ENCODE results near the gene VTI1A. TPM values are rescaled to one million over a fixed set of nuclear protein-coding genes. Genes with fewer than 3 reads are reported as not detected.

The VTI1A gene
- total RNA-seq, 6 experiments from 2014 or later: 11.2 to 26.2 (median 12.3) TPM

- ATAC-seq (peak in 1 of 4 donors; percentile 7), DNase-seq (no peak)
- Histone ChIP-seq H3K27me3 (no peaks in the 10 kb centered on the region), H3K27ac (no peak overlapping the region), H3K4me3 (no peak overlapping the region), H3K36me3 (no peaks in the 10 kb centered on the region), H3K4me1 (peaks cover 0 to 21% (median 10%) of the 10 kb centered on the region in 4 donors), H3K9me3 (no peaks in the 10 kb centered on the region)
- TF ChIP-seq POLR2A (IDR thresholded peaks at IDR 0.05) (no peak), CTCF (IDR thresholded peaks at IDR 0.05) (no peak)
- 79% methylated on average over 3 of the region's 3 CpGs for WGBS (ENCODE audit: insufficient coverage, low coverage, low lambda C conversion rate, missing lambda C conversion rate)
- intact Hi-C loops (cut with DNase I): no loop called here
These were observed 285.4 kb downstream of the VTI1A start for GRCh38 chr10:112732277-112732921.

- no peak for TF ChIP-seq CTCF (IDR thresholded peaks at IDR 0.05)
- no peak for TF ChIP-seq POLR2A (IDR thresholded peaks at IDR 0.05)
- Histone ChIP-seq H3K36me3 (no peaks in the 10 kb centered on the region), H3K27ac (no peak overlapping the region), H3K27me3 (no peaks in the 10 kb centered on the region), H3K4me1 (peaks cover 0 to 15% (median 3%) of the 10 kb centered on the region in 4 donors), H3K4me3 (no peak overlapping the region), H3K9me3 (no peaks in the 10 kb centered on the region)
- 51% methylated on average over 4 of the region's 4 CpGs for WGBS (ENCODE audit: insufficient coverage, low coverage, low lambda C conversion rate, missing lambda C conversion rate)
- intact Hi-C loops (cut with DNase I): no loop called here
- ATAC-seq (no peak), DNase-seq (no peak)
These were observed 288.2 kb downstream of the VTI1A start for GRCh38 chr10:112735041-112735695.

- ATAC-seq (no peak), DNase-seq (no peak)
- TF ChIP-seq POLR2A (IDR thresholded peaks at IDR 0.05): no peak
- H3K9me3 ChIP-seq: no peaks in the 10 kb centered on the region
- no peak overlapping the region for H3K4me3 ChIP-seq
- WGBS (ENCODE audit: insufficient coverage, low coverage, low lambda C conversion rate, missing lambda C conversion rate): 82% methylated on average over 6 of the region's 11 CpGs
- H3K27ac ChIP-seq: peak overlapping the region in 1 of 3 donors; percentile 38
- peaks cover 1 to 49% (median 15%) of the 10 kb centered on the region in 4 donors for H3K4me1 ChIP-seq
- H3K27me3 ChIP-seq: no peaks in the 10 kb centered on the region
- intact Hi-C loops (cut with DNase I): no loop called here
- H3K36me3 ChIP-seq: no peaks in the 10 kb centered on the region
These were observed 291.9 kb downstream of the VTI1A start for GRCh38 chr10:112738606-112739591.

DNA sequence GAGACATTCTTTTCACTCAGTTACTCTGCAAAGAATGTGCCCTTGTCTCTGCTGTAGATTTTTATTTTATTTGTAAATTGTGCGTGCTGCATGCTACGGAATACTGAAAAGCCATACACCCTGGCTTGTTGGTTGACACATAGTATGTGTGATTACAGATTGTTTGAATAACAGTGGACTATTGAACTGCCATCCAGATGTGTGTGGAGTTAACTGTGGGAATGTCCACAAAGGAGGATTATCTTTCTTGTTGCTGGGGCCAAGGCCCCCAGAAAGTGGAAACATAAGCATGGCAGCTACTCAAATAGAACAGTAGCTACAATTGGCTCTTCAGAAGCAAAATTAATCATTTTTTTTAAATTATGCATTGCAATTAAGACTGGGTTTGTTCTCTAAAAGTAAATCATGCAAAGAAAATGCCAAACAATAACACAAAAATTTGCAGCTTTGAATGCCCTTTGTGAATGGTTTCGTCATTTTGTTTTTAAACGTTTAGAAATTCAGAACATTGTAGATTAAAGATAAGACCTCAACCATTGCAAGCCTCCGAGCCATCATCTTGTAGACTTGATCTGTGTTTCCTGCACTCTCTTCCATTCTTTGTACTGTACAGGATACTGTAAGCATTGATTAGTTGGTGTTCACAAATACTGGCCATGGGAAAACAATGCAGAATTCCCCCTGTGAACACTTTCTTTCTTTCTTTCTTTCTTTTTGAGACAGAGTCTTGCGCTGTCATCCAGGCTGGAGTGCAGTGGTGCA lies 292.8 kb downstream of the VTI1A start:
- TF ChIP-seq POLR2A (IDR thresholded peaks at IDR 0.05) (no peak), CTCF (IDR thresholded peaks at IDR 0.05) (no peak)
- Histone ChIP-seq H3K36me3 (no peaks in the 10 kb centered on the region), H3K4me1 (peaks cover 1 to 58% (median 17%) of the 10 kb centered on the region in 4 donors), H3K9me3 (no peaks in the 10 kb centered on the region), H3K4me3 (no peak overlapping the region), H3K27ac (peak overlapping the region in 1 of 3 donors; percentile 38), H3K27me3 (no peaks in the 10 kb centered on the region)
- 32% methylated on average over 5 of the region's 6 CpGs for WGBS (ENCODE audit: insufficient coverage, low coverage, low lambda C conversion rate, missing lambda C conversion rate)
- ATAC-seq: peak; percentile 59 to 80 (median 68)
- intact Hi-C loops (cut with DNase I): no loop called here
- DNase-seq: no peak
